ENCODE data around the gene ACAN.

Gene ACAN

GRCh38 chr15:88888719-88889118 lies 85.5 kb downstream of the ACAN start:
- DNase-seq (ENCODE audit: low spot score) = no peak
- in situ Hi-C loops (cut with MboI; ENCODE audit: low pct_unique_long_range_greater_than_20kb, low sequenced_read_pairs, unreplicated experiment) = no loop called here
- TF ChIP-seq CTCF (IDR thresholded peaks at IDR 0.05; ENCODE audit: extremely low read depth, insufficient read depth, missing control alignments) = no peak

DNA sequence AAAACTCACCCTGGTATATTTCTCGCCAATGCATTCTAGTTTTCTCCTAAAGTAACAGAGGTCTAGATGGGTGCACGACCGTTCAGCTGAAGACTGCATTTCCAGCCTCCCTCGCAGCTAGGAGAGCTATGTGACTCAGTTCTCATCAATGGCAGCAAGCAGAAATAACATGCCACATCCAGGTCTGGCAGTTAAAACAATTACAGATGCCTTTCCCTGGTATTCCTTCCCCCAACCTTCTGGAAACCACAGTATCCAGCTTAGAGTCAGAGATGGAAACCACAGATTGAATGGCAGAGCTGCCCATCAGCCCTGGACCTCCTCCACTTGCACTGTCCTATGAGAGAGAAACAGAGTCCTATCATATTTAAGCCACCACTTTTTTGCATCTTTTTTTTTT lies 87.3 kb downstream of the ACAN start:
- no peak for TF ChIP-seq CTCF (IDR thresholded peaks at IDR 0.05; ENCODE audit: extremely low read depth, insufficient read depth, missing control alignments)
- DNase-seq (ENCODE audit: low spot score) = no peak
- in situ Hi-C loops (cut with MboI; ENCODE audit: low pct_unique_long_range_greater_than_20kb, low sequenced_read_pairs, unreplicated experiment) = loop anchor here (10.0 kb wide), 1 partner anchor 134 kb away; no protein-coding TSS in a partner anchor

GRCh38 chr15:88891540-88892254 lies 88.5 kb downstream of the ACAN start:
- no peak for DNase-seq (ENCODE audit: low spot score)
- in situ Hi-C loops (cut with MboI; ENCODE audit: low pct_unique_long_range_greater_than_20kb, low sequenced_read_pairs, unreplicated experiment) = loop anchor here (10.0 kb wide), 1 partner anchor 133 kb away; no protein-coding TSS in a partner anchor
- no peak for TF ChIP-seq CTCF (IDR thresholded peaks at IDR 0.05; ENCODE audit: extremely low read depth, insufficient read depth, missing control alignments)

DNA sequence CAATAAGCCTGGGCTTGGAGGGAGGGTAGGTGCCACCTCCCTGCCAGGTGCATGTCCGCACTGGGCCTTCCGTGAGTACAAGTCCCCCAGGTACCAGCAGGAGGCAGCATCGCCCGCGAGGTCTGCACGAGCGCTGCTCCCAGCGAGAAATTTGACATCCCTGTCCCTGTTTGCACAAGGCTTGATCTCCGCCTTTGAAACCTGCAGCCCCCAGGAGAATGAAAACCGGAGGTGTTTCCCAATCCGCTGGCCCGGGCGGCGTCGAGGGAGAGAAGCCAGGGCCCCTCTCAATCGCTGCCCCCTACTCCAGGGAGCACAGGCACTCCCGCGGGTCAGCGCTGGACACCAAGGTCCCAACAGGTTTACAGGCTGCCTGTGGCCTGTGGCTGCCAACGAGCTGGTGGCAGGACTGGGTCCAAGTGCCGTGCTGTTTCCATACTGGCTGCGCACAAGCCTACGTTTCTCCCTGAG lies 91.1 kb downstream of the ACAN start:
- in situ Hi-C loops (cut with MboI; ENCODE audit: low pct_unique_long_range_greater_than_20kb, low sequenced_read_pairs, unreplicated experiment) = loop anchor here (10.0 kb wide), 1 partner anchor 130 kb away; no protein-coding TSS in a partner anchor
- DNase-seq (ENCODE audit: low spot score) = peak; percentile 82
- peak; percentile 68 for TF ChIP-seq CTCF (IDR thresholded peaks at IDR 0.05; ENCODE audit: extremely low read depth, insufficient read depth, missing control alignments)

DNA sequence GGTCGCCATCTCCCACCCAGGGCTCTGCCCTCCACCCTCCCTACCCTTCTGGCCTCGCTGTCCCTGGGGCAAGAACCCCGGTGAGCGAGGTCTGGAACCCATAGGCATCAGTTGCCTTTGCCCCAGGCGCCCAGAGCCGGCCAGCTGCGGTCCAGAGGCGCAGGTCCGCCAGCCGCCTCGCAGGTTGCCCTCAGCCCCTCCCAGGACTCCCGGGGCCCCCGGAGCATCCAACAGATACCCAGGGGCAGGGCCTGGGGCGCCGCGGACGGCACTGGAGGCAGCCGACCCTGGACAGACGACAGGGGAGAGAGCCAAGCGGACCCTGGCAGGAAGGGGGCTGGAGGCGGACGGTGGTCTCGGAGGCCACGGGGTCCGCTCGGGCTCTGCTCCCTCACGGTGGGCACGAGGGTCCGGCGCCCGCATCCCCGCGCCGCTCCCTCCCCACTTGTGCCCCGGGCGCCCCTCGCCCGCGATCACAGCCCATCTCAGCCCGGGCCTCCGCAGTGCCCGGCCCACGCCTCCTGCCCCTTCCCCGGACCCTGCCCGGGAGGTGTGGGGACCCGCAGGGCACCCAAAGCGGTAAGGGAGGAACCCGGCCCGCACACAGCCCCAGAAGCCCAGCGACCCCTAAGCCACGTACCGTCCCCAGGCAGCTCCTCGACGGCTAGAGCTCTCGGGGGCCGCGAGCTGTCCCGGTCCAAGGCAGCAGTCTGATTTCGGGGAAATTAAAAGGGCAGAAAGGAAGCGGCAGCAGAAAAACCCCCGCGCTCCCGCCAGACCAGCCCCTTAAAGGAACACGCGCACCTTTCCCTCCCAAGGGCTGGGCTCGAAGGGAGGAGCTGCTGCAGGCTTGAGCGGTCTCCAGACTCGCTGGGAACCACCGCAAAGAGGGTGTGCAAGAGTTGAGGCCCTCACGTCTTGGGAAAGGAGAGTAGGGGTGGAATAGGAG lies 91.9 kb downstream of the ACAN start, which contains the start of gene HAPLN3:
Gene HAPLN3, minus strand, starts transcription at position 726 of the 949 bp plus-strand sequence. CDS start 8,246 bp downstream, outside the sequence.
- DNase-seq (ENCODE audit: low spot score) = peak; percentile 77
- in situ Hi-C loops (cut with MboI; ENCODE audit: low pct_unique_long_range_greater_than_20kb, low sequenced_read_pairs, unreplicated experiment) = loop anchor here (10.0 kb wide), 1 partner anchor 130 kb away; no protein-coding TSS in a partner anchor

More for the DNA sequence above, 91.9 kb downstream of the ACAN start, which contains the start of gene HAPLN3:
- no peak for TF ChIP-seq CTCF (IDR thresholded peaks at IDR 0.05; ENCODE audit: extremely low read depth, insufficient read depth, missing control alignments)

All from GM13977 (cell line).